ENCODE data around the gene ICA1L.

ICA1L gene

GRCh38 chr2:202782940-202783558, 88.5 kb downstream of the ICA1L start:
- no peak for DNase-seq (ENCODE audit: low read depth)

GRCh38 chr2:202780514-202781021, 91.0 kb downstream of the ICA1L start:
- peak; percentile 73 for DNase-seq (ENCODE audit: low read depth)

GRCh38 chr2:202778217-202778616, 93.3 kb downstream of the ICA1L start:
- DNase-seq (ENCODE audit: low read depth), result no peak

GRCh38 chr2:202774104-202774503, 97.5 kb downstream of the ICA1L start:
- DNase-seq (ENCODE audit: low read depth), result no peak

- no peak for DNase-seq (ENCODE audit: low read depth)
Observed at GRCh38 chr2:202773301-202773973, 98.1 kb downstream of the ICA1L start.

GRCh38 chr2:202771741-202772460, 99.7 kb downstream of the ICA1L start:
- DNase-seq (ENCODE audit: low read depth), result peak; percentile 22

GRCh38 chr2:202771336-202771735, 100.2 kb downstream of the ICA1L start:
- no peak for DNase-seq (ENCODE audit: low read depth)

- DNase-seq (ENCODE audit: low read depth), result no peak
Observed at GRCh38 chr2:202769201-202769600, 102.4 kb downstream of the ICA1L start.

- DNase-seq (ENCODE audit: low read depth), result no peak
Observed at GRCh38 chr2:202768273-202768672, 103.3 kb downstream of the ICA1L start.

- DNase-seq (ENCODE audit: low read depth), result no peak
Observed at GRCh38 chr2:202765436-202765835, 106.1 kb downstream of the ICA1L start.

- no peak for DNase-seq (ENCODE audit: low read depth)
Observed at GRCh38 chr2:202764991-202765390, 106.6 kb downstream of the ICA1L start.

GRCh38 chr2:202763916-202764315, 107.7 kb downstream of the ICA1L start:
- DNase-seq (ENCODE audit: low read depth), result no peak

GRCh38 chr2:202762556-202762955, 109.0 kb downstream of the ICA1L start:
- DNase-seq (ENCODE audit: low read depth), result no peak

GRCh38 chr2:202760848-202761247, 110.7 kb downstream of the ICA1L start:
- no peak for DNase-seq (ENCODE audit: low read depth)

GRCh38 chr2:202758604-202759003, 113.0 kb downstream of the ICA1L start:
- DNase-seq (ENCODE audit: low read depth), result peak; percentile 18

GRCh38 chr2:202758128-202758527, 113.4 kb downstream of the ICA1L start:
- no peak for DNase-seq (ENCODE audit: low read depth)

GRCh38 chr2:202757339-202757738, 114.2 kb downstream of the ICA1L start:
- no peak for DNase-seq (ENCODE audit: low read depth)

GRCh38 chr2:202756598-202756997, 115.0 kb downstream of the ICA1L start:
- DNase-seq (ENCODE audit: low read depth), result no peak

- DNase-seq (ENCODE audit: low read depth), result peak; percentile 24
Observed at GRCh38 chr2:202754936-202755335, 116.6 kb downstream of the ICA1L start.

GRCh38 chr2:202752071-202752470, 119.5 kb downstream of the ICA1L start:
- DNase-seq (ENCODE audit: low read depth), result no peak

- peak; percentile 22 for DNase-seq (ENCODE audit: low read depth)
Observed at GRCh38 chr2:202750763-202751427, 120.7 kb downstream of the ICA1L start.

- DNase-seq (ENCODE audit: low read depth), result peak; percentile 42
Observed at GRCh38 chr2:202749477-202749876, 122.1 kb downstream of the ICA1L start.
